ENCODE data around the gene MAPK8IP2.
"Not testable (repeated sequence)": the region's sequence is repeated elsewhere in the genome, so short reads cannot be mapped to it uniquely, and the experiment has no call there.

Gene MAPK8IP2

DNA sequence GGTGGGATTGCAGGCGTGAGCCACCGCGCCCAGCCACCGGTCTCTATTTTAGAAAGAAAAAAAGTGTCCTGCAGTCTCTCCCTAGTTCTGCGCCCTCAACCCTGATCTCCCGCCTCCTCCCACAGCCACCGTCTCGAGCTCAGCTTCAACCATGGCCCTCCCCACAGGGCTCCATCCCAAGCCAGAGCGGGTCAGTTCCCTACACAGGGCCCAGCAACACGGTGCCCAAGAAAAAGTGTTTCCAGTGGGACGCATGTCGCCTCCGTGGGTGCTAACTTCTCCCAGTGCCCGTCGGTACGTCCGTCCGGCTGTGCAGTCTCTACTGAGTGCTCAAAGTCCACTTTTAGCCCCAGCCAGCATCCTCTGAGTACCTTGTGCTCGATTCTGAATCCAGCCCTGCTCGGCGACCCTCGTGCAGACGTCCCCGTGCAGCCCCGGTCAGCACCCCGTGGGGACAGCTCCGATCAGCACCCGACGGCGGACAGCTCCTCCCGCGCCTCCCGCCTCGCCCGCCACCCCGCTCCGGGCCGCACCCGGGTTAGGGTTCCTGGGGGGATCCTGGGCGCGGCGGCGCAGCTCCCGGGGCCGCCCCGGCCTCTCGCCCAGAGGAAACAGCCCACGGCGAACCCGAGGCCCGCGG, 657 bp upstream of the MAPK8IP2 start:
- no peak for DNase-seq (ENCODE audit: low spot score)

DNA sequence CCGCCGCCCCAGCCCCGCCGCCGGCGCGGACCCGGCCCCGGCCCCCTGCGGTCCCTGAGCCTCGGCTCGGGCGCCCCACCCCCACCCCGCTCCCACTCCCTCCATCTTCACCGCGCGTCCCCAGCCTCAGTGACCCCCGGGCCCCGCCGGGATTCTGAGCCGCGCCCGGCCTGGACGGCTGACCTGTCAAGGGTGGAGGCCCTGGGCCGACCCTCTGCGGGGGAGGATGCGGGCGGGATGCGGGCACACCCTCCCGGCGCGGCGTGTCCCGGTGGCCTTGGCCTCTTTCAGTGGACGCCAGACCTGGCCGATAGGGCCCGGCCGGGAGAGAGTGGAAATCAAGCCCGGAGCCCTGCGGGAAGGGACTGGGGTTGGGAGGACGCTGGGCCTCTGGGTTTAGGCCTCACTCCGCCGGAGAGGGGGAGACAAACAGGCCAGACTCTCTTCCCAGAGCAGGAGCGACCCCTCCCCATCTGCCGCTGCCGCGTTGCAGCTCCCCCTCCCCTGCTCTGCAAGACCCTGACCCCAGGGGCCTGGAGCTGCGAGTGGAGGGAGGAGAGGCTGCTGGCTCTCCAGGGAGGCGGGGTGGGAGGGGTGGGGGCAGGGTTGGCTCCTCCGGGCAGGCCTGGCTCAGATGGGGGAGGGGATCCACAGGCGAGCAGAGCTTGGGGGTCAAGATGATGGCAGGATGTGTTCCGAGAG, 525 bp downstream of the MAPK8IP2 start:
- DNase-seq (ENCODE audit: low spot score): no peak

DNA sequence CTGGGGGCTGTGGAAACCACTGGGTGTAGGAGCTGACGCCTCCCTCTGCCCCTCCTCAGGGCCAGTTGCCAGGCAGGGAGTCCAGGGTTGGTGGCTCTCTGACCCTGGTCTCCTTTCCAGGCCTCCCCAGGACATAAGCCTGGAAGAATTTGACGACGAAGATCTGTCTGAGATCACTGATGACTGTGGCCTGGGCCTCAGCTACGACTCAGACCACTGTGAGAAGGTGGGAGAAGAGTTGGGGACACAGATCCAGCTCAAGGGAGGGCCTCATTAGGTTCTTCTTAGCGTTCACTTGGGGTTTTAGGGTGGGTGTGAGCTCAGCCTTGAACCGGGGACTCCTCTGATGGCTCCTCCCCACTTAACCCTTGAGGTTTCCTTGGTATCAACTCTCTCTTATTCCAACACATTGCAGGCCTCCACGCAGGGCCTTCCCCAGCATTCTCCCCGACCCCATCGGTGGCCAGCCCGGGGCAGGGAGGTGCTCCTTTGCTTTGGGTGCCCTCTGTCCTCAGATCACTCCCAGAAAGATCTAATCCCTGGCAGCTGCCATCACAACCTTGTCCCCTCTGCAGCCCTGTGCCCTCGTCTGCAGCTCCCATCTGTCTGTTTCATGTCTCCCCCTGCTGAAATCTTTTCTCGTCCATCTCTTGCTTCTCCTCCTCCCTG, 1.2 kb downstream of the MAPK8IP2 start:
- no peak for DNase-seq (ENCODE audit: low spot score)

DNA sequence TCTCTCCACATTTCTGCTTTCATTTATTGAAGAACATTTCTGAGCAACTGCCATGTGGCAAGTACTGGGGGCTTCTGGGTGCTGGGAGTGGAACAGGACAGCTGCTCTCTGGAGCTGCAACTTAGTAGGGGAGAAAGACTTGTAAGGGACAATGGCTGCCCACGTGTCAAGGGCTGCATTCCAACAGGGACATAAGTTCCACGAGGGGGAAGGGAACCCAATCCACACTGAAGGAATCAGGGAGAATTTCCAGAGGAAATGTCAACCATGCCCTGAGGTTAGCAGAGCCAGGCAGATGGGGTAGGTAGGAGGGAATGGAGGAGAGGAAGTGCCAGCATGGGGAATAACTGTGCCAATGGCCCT, 1.7 kb downstream of the MAPK8IP2 start:
- DNase-seq (ENCODE audit: low spot score): no peak

DNA sequence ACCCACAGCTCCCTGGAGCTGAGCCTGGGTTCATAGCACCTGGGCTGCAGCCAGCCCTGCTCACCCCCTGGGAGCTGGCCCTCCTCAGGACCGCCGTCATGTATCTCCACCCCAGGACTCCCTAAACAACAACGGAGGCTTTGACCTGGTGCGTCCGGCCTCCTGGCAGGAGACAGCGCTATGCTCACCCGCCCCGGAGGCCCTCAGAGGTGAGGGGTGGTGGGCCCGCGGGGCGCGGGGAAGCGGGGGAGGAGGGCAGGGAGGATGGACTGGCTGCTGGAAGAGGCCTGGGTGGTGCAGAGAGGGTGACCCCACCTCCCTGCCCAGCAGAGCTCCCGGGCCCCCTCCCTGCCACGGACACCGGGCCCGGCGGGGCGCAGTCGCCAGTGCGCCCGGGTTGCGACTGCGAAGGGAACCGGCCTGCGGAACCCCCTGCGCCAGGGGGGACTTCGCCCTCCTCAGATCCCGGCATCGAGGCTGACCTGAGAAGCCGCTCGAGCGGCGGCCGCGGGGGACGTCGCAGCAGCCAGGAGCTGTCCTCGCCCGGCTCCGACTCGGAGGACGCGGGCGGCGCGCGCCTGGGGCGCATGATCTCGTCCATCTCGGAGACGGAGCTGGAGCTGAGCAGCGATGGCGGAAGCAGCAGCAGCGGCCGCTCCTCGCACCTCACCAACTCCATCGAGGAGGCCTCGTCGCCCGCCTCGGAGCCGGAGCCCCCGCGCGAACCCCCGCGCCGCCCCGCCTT, 3.1 kb downstream of the MAPK8IP2 start:
- no peak for DNase-seq (ENCODE audit: low spot score)

DNA sequence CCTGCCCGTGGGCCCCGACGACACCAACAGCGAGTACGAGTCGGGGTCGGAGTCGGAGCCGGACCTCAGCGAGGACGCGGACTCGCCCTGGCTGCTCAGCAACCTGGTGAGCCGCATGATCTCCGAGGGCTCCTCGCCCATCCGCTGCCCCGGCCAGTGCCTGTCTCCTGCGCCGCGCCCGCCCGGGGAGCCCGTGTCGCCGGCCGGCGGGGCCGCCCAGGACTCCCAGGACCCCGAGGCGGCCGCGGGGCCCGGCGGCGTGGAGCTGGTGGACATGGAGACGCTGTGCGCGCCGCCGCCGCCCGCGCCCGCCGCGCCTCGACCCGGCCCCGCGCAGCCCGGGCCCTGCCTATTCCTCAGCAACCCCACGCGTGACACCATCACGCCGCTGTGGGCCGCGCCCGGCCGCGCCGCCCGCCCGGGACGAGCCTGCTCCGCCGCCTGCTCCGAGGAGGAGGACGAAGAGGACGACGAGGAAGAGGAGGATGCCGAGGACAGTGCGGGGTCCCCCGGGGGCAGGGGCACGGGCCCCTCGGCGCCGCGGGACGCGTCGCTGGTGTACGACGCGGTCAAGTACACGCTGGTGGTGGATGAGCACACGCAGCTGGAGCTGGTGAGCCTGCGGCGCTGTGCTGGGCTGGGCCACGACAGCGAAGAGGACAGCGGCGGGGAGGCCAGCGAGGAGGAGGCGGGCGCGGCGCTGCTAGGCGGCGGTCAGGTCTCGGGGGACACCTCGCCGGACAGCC, 3.8 kb downstream of the MAPK8IP2 start:
- no peak for DNase-seq (ENCODE audit: low spot score)

DNA sequence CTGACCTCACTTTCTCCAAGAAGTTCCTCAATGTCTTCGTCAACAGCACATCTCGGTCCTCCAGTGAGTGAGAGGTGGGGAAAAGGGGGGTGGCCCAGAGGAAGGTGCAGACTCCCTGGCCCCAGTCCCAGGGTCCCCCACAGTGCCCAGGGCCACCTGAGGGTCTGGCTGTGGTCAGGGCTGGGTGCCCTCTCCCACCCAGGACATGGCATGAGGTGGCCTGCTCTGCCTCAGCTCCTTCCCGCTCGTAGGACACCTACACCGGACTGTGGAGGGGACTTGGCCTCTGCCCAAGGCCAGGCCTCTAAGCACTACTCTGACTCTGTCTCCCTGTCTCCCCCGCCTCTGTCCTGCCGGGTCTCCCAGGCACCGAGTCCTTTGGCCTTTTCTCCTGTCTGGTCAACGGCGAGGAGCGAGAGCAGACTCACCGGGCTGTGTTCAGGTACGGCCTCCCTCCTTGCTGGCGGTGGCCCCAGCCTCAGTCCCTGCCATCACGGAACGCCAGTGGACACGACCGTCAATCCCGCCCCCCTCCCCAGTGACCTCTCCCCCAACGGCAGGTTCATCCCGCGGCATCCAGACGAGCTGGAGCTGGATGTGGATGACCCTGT, 4.5 kb downstream of the MAPK8IP2 start:
- DNase-seq (ENCODE audit: low spot score): no peak

DNA sequence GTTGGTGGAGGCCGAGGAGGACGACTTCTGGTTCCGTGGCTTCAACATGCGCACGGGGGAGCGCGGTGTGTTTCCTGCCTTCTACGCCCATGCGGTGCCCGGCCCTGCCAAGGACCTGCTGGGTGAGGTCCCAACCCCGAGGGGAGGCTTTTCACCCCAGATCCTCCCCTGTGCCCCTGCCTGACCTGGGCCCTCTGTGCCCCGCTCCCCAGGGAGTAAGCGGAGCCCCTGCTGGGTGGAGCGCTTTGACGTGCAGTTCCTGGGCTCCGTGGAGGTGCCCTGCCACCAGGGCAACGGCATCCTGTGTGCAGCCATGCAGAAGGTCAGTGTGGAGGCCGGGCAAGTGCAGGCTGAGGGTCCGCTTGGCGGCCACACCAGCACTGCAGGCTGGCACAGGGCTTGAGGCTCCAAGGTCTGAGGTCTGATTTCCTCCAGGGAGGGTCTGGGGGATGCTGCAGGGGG, 5.1 kb downstream of the MAPK8IP2 start:
- no peak for DNase-seq (ENCODE audit: low spot score)

DNA sequence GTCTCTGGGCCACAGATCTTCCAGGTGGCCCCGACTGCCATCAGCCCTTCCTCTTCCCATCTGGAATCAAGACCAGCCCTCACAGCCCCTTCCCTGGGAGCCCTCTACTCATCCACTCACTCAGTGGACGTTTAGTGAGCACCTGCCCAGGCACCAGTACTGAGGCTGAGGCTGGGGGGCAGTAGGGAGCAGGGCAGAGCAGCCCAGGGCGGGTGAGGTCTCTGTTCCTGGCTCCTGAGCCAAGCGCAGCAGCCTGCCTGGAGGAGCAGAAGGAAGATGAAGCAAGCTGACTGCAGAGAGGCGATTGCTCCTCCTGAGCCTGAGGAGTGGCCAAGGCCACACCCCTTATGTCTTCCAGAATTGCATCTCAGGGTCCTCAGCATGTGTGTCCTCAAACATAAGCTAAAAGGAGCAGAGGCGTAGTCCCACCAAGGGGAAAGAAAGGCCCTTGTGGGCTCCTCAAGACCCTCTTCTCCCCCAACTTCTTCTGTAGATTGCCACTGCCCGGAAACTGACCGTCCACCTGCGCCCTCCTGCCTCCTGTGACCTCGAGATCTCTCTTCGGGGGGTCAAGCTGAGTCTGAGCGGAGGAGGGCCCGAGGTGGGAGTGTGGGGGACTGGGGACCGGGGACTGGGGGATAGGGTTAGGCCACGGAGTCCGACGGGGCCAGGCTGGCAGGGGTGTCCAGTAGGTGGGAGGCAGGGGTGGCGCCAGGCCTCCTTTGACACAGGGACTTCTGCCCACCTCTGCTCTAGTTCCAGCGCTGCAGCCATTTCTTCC, 5.8 kb downstream of the MAPK8IP2 start:
- no peak for DNase-seq (ENCODE audit: low spot score)

DNA sequence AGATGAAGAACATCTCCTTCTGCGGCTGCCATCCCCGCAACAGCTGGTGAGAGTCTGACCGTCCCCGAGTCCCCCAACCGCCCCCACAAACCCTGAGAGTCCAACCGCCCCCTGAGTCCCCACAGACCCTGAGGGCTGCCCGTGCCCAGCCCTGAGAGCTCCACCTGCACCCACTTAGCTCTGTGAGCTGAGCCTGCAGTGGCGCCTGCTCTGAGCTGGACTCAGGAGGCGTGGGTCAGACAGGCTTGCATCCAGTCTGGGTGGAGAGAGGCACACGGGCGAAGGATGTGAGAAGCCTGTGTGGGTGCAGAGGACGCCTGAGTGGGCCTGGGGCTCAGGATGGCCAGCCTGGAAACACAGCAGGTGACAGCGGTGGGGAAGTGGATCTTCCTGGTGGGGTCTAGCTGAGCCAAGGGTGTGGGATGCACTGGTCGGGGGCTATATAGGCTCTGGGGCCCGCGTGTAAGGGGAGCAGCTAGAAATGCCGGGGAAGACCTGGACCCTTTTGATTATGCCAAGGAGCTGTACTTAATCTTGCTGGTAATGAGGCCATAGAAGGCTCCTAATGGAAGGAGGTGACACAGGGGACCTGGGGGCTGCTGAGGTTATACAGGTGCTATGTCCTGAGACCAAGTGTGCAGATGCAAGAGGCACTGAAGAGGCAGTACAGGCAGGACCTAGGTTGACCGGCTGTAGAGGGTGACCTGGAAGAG, 6.5 kb downstream of the MAPK8IP2 start:
- no peak for DNase-seq (ENCODE audit: low spot score)

DNA sequence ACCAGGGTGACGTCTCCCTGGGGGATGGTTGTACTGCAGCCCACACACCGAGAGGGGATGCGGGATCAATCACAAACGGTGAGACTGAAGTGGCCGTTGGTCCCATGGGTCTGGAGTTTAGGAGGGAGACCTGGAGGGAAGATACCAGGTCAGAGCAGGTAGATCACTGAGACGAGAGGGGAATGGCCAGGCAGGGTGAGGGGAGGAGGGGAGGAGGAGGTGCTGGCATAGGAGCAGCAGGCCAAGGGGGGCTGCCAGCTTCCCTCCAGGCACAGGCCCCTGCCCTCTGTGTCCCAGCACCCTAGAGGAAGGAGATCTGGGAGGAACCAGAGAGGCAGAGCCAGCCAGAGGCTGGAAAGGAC, 7.0 kb downstream of the MAPK8IP2 start:
- DNase-seq (ENCODE audit: low spot score): no peak

DNA sequence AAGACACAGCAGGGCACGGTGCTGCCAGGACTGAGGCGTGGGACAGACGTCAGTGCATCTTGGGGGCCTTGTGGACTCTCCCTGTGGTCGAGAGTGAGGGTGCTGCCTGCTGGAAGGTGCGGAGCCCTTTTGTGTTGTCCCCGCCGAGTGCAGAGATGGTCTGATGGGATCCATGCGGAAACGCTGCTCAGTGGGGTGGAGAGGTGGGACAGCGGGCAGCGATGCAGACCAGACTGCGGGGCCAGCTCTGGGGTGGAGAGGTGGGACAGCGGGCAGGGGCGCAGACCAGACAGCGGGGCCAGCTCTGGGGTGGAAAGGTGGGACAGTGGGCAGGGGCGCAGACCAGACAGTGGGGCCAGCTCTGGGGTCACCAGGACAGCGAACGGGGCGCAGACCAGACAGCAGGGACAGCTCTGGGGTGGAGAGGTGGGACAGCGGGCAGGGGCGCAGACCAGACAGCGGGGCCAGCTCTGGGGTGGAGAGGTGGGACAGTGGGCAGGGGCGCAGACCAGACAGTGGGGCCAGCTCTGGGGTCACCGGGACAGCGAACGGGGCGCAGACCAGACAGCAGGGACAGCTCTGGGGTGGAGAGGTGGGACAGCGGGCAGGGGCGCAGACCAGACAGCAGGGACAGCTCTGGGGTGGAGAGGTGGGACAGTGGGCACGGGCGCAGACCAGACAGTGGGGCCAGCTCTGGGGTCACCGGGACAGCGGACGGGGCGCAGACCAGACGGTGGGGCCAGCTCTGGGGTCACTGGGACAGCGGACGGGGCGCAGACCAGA, 7.7 kb downstream of the MAPK8IP2 start:
- DNase-seq (ENCODE audit: low spot score): not testable (repeated sequence)

DNA sequence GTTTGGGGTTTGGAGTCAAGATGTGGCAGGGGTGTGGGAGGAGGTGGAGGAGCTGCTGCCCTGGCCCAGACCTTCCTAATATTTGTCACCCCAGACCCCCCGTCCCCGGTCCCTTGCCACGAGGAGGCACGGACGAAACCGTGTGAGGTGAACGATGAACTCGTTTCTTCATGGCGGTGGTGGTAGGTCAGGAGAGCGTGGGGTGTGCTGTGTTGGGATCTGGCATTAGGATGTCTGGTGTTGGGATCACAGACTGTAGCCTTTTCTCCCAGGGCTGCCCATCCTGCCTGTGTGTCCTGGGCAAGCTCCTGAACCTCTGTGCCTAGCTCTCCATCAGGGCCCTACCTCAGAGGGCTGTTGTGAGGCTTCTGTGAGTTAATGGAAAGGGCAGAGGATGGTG, 8.4 kb downstream of the MAPK8IP2 start:
- no peak for DNase-seq (ENCODE audit: low spot score)

DNA sequence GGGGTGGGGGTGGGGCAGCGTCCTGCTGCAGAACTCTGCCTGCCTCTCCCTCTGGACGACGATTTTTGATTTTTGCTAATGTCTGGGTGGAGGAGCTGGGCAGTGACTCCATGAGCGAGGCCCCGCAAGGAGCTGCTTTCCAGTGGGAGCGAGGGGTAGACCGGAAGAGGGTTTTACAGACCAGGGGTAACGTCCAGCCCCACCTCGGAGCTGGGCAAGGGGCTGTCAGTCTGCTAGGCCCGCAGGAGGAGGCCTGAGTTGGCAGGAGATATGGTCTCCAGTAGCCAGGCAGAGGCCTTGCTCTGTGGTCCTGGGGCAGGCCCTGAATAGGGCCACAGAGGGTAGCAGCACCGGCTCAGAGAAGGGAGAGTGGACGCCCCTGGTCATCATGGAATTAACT, 9.0 kb downstream of the MAPK8IP2 start:
- DNase-seq (ENCODE audit: low spot score): no peak

DNA sequence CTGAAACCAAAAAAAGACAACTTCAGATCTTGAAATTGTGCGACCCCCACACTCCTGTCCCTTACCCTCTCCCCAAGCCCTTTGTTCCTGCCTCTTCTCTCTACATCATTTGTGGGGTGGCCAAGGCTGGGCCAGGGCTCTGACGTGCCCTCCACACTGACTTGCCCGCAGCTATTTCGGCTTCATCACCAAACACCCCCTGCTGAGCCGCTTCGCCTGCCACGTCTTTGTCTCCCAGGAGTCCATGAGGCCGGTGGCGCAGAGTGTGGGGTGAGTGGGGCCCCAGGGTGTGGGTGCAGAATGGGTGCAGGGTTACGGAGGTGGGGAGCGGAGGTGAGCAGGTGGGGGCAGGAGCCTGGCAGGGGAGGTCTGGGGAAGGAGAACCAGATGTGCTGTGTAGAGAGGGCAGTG, 9.5 kb downstream of the MAPK8IP2 start:
- no peak for DNase-seq (ENCODE audit: low spot score)

DNA sequence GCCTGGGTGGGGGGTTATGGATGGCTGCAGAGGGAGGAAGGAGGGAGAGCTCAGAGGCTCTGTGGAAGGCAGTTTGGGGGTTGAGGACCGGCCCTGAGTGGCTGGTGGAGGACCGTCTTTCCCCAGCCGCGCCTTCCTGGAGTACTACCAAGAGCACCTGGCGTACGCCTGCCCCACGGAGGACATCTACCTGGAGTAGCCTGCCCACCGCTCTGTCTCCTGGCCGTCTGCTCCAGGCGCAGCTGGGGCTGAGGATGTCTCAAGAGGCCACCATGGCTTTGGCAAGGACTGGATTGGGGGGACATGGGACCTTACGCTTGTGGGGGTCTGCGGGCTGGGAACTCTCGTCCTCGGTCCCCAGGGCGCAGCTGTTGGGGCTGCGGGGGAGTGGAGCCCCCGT, 10.0 kb downstream of the MAPK8IP2 start:
- DNase-seq (ENCODE audit: low spot score): no peak

DNA sequence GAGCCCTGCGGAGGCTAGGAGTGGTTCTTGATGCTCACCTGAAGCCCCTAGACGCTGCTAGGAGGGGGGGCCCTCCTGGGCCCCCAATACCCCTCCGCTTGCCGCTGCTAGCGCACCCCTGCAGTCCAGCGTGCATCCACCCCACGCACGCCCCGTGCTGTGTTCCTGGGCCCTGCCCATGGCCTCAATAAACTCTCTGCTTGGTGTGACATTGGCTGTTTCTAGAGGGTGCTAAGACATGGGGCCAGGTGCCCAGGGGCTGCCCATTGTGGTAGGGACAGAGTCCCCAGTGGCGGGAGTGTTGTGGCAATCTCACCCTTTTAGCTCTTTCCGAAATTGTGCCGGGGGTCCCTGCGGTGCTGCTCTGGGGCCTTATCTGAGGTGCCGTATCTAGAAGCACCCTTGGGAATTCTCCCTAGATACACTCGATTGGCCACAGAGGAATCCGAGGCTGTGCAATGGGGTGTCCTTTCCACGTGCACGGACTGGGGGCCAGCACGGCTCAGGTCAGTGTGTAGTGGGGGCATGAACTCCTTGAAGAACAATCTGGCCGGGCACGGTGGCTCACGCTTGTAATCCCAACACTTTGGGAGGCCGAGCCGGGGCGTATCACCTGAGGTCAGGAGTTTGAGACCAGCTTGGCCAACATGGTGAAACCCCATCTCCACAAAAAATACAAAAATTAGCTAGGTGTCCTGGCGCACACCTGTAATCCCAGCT, 10.9 kb downstream of the MAPK8IP2 start:
- no peak for DNase-seq (ENCODE audit: low spot score)

DNA sequence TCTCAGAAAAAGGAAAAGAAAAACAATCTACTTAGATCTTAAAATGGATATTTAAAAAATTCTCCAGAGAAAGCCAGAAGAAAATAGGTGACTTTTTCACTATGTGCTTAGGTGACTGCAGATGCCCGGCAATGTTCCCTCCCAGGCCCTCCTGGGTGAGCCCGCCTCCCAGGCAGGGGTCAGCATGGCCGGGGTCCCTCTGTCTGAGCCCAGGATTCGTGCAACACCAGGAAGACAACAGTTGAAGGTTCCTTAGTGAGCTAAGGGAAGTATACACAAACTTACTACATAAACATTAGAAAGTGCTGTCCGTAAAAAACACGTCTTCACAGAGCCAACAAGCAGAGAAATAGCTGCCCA, 11.6 kb downstream of the MAPK8IP2 start:
- DNase-seq (ENCODE audit: low spot score): no peak

Measured in putamen (tissue), 1 donor.